NT2/D1 (cell line): Measurements from ENCODE around the gene NUMB.

Experiments used
- SUZ12 ChIP-seq: IDR thresholded peaks from 2 replicates; pipeline ENCODE4 v1.6.1; 2011; ENCODE audit not compliant: insufficient read length, insufficient read depth; ENCODE audit errors: extremely low read depth
- ZNF274 ChIP-seq: IDR thresholded peaks from 2 replicates; pipeline ENCODE4 v1.6.1; 2011; ENCODE audit warnings: mild to moderate bottlenecking, low read depth, low read length

DNA sequence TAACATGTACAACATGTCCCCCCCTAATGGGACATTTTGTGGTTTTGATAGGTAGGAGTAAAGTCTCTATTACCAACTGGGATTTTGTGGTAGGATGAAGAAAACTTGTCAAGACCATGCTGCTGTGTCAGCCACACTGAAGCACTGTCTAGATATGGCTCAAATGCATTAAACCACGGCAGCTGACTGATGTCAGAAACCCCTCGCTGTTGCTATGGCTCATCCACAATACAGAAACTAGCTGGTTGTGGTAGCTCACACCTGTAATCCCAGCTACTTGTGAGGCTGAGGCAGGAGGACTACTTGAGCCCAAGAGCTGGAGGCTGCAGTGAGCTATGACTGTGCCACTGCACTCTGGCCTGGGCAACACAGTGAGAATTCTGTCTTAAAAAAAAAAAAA, 181.0 kb downstream of the NUMB start:
- TF ChIP-seq ZNF274 (no peak), SUZ12 (no peak)
